ENCODE results near the gene HOOK2.
"Not testable (repeated sequence)": the region's sequence is repeated elsewhere in the genome, so short reads cannot be mapped to it uniquely, and the experiment has no call there.

HOOK2 gene

DNA sequence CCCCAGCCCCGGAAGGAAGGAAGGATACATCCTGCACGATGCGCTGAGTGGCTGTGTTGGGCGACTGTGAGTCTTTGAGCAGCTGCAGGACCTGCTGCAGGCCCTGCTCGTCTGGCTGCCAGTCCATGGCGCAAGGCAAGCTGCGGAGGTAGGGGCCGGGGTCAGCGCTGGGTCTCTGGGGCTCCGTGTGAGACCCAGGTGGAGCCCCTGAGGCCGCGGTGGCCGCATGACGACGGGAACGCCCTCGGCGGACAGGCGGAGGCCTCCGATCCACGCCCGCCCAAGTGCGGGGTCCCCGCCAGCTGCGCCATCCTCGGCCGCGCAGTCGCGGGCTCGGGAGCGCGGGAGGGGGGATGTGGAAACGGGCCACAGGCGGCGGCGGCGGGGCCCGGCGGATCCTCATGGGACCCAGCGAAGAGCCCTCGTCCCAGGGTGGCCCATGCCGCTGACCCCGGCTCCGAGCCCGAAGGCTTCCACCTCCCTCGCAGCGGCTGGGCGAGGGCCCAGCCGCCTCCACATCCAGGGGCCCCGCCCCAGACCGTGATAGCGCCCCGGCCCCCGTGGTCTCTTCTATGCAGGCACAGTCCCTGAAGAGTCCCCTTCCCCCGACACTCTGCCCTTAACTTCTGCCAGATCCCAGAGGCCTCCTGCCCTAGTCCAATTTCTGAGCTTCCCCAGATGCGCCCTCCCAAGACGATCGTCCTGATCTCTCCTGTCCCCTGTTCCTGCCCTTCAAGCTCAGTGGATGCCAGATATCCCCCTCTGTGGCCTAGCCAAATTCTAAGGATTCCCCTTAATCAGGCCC, 54.3 kb downstream of the HOOK2 start:
- DNase-seq (ENCODE audit: low read depth) = no peak

GRCh38 chr19:12720296-12720695, 55.1 kb downstream of the HOOK2 start:
- DNase-seq (ENCODE audit: low read depth) = no peak

DNA sequence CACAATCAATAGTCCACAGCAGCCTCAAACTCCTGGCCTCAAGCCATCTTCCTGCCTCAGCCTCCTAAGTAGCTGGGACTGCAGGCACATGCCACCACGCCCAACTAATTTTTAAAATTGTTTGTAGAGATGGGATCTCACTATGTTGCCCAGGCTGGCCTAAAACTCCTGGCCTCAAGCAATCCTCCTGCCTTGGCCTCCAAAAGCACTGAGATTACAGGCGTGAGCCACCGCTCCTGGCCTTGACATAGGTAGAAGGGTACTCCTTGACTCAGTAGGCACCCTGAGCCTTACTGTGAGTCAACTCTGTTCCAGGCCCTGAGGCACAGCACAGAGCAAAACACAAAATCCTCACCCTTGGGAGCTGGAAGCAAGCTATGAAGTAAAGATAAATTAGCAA, 59.4 kb downstream of the HOOK2 start:
- no peak for DNase-seq (ENCODE audit: low read depth)

DNA sequence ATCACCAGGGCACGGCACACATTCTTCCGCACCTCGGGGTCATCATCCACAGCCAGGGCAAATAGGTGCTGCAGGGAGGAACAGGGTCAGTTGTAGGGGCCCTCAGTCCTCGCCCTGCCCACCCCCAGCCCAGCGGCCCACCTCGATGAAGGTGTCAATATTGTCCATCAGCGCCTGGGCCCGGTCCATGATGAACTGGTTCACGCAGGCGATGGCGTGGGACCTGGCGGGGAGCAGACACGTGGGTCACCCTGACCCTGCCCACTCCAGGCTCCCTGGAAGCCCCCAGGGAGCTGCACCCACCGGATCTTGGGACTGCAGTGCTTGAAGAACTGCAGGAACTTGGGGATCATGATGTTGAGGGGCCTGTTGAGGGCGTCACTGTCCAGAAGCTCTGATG, 60.2 kb downstream of the HOOK2 start:
- no peak for DNase-seq (ENCODE audit: low read depth)

GRCh38 chr19:12713304-12713703, 62.0 kb downstream of the HOOK2 start:
- not testable (repeated sequence) for DNase-seq (ENCODE audit: low read depth)
